NK-92 treated with Interleukin-12 subunit alpha and Interleukin-12 subunit beta, amount 100 ng/mL, for 24 hours (cell line): ENCODE data around the gene GLP1R.

ENCODE experiments used
- DNase-seq: peaks from one replicate; lab custom pipeline; 2025; lab: John Stamatoyannopoulos, UW

Gene GLP1R

DNA sequence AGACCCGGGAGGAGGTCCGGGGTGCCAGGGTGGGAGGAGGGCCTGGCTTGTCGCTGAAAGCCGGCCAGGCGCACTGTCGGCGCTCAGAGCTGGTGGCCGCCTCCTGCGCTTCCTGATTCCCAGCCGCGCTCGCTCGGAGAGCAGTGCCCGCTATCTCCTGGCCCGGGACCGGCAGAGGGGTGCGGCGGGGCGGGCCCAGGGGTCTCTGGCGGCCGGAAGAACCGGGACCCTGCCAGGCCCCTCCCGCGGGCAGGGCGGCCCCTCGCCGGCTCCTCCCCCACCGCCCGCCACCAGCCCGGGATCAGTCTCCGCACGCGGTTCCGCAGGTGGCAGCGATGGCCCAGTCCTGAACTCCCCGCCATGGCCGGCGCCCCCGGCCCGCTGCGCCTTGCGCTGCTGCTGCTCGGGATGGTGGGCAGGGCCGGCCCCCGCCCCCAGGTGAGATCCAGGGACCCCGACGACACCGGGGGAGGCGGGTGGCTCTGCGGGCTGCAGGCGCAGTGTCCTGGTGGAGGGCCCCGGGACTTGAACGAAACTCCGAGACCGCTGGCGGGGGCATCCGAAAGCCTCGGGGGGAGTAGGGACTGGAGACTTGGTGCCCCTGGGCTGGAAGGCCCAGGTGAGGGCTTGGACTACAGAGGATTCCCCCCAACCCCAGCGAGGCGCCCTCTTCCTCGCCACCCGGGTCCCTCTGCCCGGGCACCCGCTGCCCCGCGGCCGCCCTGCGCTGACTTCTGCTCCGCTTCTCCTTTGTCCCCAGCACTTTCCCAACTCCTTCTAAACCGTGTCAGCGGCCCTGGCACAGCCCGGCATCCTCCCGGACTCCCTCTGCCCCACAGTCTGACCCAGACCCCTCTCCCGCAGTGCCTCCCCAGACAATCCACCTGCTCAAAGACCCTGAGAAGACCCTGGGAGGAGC lies at the start of gene GLP1R:
GLP1R (plus strand) TSS at position 301 of the 919 bp plus-strand sequence; CDS start at position 361, 60 bp downstream.
- DNase-seq: no peak

DNA sequence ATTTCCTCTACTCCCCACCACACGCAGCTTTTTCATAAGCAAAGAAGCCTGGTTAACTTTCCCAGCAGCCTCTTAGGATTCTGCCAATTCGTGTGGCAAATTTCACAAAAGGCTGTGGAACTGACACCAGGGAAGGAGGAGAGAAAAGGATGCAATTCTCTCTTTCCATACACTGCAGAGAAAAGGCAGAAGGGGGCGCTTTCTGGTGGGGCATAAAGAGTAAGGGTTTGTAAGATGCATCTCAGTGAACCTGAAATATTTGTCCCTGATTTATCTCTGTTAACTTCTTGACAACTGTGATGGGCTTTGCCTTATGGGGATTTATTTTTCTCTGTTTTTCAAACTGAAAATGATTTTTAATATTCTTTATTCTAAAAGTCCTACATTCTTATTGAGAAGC lies 45.5 kb upstream of the GLP1R start:
- no peak for DNase-seq

DNA sequence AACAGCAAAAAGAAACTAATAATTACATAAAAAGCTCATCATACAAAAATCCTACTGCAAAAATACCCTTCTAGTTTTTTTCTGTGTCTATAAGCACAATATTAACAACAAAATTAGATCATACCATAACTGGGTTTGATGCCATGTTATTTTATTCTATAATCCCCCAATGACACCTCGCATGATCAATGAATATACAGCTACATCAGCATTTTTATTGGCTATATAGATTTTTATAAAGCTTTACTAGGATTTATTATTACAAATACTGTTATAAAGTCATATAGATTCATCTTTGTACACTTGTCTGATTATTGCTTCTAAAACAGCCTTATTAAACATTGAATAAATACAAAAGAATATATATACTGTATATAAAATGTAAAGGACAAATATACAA lies 45.1 kb upstream of the GLP1R start:
- DNase-seq: no peak

DNA sequence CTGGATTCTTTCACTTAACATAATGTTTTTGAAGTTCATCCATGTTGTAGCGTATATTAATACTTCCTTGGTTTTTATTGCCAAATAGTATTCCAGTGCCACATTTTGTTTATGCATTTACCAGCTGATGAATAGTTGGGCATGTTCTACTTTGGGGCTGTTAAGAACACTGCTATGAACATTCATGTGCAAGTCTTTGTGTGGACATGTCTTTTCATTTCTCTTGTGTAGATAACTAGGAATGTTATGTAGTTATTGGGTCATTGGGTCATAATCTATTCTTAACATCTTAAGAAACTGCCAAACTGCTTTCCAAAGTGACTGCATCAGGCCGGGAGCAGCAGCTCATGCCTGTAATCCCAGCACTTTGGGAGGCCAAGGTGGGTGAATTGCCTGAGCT lies 43.8 kb upstream of the GLP1R start:
- no peak for DNase-seq

DNA sequence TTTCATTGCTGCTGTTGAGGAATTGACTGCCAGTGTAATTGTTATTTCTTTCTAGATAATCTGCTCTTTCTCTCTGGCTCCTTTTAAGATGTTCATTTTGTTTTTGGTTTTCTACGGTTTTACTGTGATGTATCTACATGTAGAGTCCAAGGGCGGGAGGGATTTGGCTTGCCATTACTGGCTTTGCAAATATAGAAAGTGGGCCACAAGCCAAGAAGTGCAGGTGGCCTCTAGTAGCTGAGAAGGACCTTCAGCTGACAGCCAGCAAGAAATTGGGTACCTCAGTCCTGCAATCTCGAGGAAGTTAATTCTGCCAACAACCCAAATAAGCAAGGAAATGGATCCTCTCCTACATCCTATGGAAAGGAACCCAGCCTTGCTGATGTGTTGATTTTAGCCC lies 42.8 kb upstream of the GLP1R start:
- no peak for DNase-seq

DNA sequence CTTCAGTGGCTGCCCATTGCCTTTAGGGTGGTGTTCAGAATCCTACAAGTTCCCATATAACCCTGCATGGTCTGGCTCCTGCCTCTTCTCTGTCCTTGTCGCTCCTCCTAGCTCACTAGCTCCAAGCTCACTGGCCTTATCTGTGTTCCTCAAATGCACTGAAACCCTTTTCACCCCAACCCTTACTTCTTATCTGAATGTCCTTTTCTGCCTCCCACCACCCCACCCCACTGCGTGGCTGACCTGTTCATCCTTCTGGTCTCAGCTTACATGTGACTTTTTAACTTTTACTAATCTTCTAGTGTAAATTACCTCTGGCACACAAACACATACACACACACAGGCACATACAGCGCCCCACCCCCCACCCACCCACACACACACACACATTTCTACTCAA lies 41.0 kb upstream of the GLP1R start:
- no peak for DNase-seq

DNA sequence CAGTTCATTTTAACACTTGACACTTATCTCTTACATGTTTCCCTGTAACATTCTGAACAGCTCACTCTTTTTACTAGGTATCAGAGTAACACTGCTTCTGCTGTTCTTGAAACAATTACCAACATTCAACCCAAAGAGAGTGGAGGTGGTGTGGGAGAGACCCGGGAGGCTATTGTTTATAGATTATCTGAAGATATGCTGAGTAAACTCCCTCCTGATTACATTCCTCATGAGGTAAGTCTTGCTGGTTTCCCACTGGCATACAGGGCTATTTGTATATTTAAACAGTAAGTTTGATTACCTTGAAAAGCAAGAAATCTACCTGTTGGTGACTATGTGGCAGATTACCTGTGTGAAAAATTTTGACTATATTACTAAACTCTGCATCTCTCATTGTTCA lies 39.8 kb upstream of the GLP1R start:
- DNase-seq: no peak

DNA sequence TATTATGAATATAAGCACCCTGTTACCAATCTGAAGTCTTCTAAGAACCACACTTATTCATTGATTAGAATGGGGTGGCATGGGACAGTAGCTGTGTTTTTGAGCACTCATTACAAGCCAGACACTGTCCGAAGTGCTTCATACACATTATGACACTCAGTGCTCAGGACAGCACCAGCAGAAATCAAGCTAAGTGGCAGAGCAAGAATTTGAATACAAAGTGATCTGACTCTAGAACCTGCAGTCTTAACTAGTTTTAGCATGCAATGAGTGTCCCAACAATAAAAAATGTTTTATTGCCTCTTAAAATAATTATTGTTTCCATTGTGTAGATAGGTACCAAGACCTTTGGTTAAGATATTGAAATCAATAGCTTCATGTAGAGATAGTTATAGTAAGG lies 39.1 kb upstream of the GLP1R start:
- no peak for DNase-seq

DNA sequence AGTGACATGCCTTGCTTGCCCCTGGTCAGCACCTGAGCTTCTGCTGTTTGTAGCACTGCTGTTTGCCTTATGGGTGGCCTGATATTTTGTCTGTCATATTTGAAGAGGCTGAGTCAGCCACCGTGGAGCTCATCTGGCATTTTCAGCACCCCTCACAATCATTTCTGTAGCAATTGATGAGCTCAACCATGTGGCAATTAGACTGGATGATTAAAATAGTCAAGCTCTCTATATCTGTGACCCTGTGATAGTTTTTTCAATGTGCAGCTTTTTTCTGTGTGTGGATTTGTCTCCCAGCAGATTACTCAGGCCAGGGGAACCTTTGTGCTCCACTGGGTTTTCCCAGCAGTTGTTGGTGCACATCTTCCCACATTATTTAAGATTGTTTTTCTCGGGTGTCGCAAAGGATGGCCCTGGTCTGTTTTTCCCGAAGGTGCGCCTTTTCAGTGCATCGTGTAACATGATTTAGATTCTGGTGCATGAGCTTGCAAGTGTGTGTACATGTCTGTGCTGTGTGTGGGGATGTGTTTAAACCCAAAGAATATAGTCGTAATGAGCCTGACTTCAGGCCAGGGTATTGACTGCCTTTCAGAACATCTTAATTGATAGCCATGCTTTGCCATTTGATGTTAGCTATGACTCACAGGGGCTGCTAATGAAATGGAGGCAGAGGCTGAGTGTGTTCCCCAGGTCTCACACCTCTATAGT lies 31.6 kb upstream of the GLP1R start:
- DNase-seq: no peak

DNA sequence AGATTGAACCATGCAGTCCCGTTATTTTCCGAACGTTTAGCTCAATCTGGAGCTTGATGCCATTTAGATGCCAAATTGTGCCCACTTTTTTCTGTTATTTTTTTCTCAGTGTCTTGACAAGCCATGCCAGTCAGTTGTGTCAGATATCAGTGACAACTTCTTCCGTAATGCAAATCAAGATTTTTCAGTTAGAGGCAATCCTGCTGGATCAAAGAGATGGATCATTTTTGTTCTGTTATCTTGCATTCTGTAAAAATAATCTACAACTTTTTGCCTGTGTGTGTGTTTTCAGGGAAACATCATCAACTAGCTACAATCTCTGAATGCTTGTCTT lies 31.1 kb upstream of the GLP1R start:
- no peak for DNase-seq

DNA sequence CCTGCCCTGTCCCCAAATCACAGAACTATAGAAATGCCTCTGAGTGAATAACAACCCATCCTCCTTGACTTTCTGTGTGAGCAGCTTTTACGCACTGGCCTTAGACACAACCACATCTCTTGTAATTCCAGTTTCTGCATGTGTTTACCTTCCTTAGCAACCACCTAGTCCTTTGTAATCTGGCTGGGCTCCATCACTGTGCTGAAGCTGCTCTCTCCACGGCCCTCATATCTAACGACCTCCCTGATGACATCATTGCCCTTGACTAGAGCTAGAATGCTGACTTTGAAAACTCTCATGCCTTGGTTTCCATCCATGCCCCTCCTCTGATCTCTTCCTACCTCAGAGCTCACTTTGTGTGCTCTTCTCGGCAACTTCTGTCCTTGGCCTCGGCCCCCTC lies 30.5 kb upstream of the GLP1R start:
- DNase-seq: no peak

DNA sequence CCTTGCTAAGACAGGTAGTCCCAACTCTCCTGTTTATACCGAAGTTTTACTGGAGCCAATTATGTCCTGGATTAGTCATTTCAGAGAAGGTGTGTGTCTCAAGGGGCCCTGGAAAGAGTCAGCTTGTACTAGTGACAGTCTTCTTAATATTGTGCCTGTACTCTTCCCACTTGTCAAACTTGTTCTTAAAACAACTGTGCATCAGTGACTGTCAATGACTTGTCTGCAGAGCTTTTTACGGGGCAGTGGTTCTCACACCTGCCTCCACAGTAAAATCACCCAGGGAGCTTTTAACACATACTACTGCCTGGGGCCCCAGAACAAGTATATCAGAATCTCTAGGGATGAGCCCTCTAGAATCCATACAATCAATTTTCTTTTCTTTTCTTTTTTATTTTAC lies 28.4 kb upstream of the GLP1R start:
- DNase-seq: no peak

DNA sequence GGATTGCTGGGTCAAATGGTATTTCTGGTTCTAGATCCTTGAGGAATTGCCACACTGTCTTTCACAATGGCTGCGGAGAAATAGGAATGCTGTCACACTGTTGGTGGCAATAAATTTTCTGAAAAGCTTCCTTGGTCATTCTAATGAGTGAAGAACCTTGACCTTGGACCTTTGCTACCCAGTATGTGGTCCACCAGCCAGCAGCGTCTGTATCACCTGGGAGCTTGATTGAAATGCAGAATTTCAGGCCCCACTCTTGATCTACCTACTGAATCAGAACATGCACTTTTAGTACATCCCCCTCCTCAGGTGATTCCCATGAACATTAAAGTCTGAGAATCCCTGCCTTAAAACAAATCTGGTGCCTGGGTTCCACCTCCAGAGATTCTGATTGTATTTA lies 27.5 kb upstream of the GLP1R start:
- DNase-seq: no peak

DNA sequence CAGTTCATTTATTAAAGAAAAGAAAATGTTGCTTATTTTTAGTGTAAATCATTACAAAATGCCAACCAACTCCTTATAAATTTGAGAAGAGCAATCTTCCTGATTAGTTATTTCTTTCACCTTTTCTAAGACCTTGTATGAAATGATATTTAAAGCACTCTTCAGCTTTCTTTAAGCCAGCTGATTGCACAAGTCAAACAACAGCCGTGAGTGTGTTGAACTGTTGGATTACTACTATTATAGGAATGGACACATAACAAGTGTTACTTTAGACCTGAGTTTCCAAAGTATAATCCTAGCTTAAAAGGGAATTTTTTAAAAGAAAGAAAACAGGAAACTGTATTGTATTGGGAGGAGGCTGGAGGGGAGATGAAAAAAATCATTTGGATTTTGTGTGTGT lies 26.8 kb upstream of the GLP1R start:
- DNase-seq: no peak

DNA sequence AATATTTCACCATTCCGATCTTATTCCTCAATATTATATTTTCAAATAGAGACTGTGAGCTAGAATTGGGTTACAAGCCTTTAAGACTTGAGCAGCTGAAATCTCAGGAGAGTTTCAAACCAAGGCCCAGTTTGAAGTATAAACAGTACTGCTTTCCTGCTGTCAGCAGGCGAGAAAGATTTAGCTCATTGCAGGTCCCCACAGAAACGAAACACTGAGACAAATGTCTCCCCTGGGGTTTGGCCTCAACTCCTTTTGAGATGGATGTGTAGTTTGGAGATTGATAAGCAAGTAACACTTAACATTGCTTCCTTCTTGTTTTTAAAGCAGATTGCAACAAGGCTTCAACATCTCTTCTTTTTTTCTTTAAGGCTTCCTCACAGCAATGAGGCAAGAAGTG lies 22.4 kb upstream of the GLP1R start:
- DNase-seq: no peak

DNA sequence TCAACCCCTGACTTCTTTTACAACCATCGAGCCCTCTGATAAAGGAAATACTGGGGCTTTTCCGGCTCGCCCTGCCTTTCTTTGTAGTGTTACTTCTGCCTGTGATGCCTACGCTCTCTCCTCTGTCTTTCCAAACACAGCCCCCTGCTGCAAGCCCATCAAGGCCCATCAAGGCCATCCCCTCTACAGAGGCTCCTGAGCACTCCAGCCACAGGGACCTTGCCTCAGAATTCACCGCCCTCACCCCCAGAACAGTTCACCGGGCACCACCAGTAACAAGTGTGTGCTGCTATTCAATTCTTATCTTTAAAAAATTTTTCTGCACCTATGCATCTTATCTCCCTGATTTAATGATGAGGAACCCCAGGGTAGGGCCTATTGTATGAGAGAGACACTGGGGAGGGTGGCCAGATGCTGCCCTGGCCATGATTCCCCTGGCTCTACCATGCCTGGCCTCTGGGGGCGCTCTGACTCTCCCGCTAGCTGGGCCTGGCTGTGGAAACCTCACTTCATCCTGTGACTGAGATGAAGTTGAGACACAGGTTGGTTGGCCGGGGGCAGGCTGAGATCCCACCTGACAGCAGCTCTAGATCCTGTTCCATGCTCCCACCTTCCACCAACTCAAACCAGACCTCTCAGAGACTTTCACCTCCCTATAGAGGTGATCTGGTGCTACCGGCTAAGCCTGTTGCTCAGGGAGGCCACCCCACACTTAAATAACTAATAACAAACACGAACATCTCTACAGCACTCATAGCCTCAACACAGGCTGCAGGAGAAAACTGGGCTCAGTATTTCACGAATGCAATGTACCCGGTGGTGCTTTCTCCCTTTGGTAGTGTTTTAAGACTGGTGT lies 19.2 kb upstream of the GLP1R start:
- peak; percentile 49 for DNase-seq

DNA sequence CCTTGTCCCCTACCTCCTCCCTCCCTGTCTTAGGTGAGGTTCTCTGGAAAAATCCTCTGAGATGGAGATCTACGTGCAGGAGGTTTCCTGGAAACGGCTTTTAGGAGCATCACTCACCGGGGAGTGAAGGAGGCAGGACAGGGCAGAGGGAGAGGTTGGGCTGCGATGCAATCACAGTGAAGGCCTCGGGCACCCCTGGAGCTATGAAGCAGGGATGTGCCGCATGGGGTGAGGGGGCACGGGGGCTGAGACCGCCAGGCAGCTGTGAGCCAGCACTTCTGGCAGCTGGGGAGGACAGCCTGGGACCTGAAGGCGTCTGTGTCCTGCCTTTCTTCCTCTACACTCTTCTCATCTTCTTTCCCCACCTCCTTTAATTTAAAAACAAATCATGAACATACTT lies 12.9 kb upstream of the GLP1R start:
- no peak for DNase-seq

DNA sequence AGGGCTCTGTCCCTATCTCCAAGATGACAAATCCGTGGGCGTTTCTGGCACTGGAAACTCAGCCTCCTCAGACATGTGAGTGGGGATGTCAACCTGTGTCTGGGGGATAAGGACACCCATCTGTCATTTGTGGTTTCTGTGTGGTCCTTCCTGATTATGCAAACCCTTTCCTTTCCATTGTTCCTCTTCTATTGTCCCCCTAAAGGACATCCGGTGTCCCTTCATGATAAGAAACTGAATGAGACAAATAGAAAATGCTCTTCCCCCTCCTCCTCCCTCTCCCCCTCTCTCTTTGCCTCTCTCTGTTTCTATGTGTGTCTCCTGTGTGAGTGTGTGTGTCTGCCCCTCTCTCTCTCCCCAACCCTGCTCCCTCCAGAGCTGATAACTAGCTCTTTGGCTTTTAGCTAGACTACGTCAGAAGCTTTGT lies 11.5 kb upstream of the GLP1R start:
- no peak for DNase-seq

DNA sequence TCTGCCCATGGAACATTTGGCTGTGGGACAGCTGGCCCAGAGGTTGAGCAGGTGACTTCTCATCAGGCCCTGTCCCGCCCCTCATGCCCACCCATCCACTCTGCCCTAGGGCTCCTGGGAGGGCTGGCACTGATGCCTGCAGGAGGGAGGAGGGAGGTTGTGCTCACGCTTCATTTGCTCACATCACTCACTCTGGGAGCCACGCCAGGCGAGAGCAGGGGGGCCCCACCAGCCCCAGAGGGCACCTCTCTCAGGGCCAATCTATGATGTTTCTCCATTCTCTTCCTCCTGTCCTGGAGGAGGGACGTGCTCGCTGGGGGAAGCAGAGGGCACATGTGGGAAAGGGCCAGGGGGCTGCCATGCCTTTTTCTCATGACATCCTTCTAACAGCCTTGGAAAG lies 10.9 kb upstream of the GLP1R start:
- DNase-seq: no peak

DNA sequence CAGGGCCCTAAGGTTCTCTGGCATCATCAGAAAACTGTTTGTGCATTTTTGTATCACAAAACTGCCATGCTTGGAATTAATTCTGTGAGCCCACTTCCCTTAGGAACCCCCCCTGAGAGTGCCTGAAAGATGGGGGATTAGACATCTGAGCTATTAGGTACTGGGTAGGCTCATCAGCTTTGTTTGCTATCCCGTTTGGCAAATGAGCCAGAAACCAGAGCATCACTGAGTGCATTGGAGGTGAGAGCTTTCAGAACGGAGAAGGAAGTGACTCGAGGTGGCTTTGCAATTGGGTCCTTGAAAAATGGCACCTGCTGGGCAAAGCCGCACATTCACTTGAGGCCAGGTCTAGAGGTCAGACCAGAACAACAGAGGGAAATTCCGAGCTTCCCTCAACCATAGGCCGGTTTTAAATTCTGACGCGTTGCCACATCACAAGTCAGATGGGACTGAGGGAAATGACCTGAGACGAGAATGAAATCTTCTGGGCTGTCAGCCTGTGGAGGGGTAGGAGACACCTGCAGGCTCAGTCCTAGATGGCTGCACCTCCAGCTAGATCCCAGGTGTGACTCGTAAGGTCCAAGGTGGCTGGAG lies 8.4 kb upstream of the GLP1R start:
- DNase-seq: no peak

DNA sequence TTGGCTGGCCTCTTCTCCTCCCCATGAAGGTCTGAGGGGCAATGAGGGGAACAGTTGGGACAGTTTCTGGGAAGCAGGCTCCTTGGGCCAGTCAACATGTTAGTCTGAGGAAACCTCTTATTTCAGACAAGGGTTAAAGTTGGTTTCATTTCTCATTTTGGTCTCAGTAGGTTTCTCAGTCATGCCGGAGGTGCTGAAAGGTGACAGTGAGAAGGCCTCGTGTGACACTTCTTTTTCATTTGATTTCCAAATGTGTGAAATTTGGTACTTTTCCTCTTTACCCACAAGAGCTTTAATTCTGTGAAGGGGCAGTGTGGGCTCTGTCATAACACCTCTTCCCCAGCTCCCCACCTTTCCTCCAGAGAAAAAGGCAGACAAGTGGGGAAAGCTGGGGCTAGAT lies 7.5 kb upstream of the GLP1R start:
- DNase-seq: no peak

DNA sequence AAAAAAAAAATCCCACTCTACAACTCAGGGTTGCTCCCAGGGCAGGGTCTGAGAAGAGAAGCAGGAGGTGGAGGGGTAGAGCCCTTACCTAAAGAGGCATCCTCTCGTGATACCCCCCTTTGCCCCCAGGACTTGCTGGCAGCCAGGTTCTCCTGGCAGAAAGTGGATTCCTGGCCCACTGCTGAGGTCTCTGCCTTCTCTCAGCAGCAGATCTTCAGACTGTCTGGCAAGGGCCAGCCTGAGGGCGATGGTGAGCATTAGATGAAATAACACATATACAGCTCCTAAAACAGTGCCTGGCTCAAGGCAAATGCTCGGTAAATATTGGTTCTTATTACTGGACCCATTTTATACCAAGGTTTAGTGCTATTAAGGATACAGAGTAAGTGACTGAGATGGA lies 4.8 kb upstream of the GLP1R start:
- DNase-seq: no peak
